HG02884 (cell line): ENCODE results near the gene THEMIS.
"Not testable (repeated sequence)": the region's sequence is repeated elsewhere in the genome, so short reads cannot be mapped to it uniquely, and the experiment has no call there.

ENCODE experiments used
- ATAC-seq: cut with Tn5 transposase; IDR thresholded peaks from one replicate; pipeline ENCODE4 v1.9.1; 2021; ENCODE audit warnings: mild to moderate bottlenecking, moderate library complexity; ENCODE audit not compliant: unreplicated experiment

The THEMIS gene

DNA sequence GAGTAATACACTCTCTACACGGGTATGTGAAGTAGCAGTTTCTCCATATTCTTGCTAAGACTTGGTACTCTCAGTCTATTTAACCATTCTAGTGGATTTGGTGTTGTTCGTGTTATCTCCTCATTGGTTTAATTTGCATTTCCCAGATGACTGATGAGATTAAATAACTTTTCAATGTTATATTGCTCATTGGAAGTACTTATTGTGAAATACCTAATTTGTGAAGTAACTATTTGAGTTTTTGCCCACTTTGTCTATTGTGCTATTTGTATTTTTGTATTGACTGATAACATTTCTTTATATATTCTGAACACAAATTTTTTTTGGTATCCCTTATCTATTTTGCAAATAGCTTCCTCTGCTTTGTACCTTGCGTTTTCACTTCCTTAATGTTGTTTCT lies 167.9 kb downstream of the THEMIS start:
- ATAC-seq, result no peak

DNA sequence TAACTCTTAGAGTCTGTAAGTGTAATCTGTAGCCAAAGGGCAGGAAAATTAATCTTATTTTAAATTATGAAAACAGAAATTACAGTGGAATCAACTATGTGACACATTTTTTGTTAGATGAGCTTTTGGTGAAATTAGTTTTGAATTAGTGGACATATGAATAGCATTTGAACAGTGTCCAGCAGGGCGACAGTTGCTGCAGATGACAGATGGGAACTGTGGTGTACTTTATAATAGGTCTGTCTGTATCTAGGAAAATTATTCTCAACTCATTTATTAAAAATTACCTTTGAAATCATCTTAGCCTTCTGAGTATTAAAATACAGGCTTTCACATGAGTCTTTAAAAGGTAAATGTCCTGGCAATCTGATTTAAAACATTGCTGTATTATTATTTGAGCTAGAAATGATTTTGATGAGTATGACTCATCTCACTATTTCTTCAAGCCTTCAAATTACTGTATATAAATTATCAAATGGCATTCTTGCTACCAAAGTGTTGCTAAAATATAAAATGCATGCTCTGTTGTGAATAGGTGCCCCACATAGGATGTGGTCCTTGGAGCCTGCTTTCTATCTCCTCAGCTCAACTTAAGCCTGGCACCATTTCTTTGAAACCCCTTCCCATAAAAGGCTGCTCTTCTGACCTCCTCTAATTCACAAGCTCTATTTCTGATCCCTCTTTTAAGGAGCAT lies 173.5 kb downstream of the THEMIS start:
- ATAC-seq, result no peak

DNA sequence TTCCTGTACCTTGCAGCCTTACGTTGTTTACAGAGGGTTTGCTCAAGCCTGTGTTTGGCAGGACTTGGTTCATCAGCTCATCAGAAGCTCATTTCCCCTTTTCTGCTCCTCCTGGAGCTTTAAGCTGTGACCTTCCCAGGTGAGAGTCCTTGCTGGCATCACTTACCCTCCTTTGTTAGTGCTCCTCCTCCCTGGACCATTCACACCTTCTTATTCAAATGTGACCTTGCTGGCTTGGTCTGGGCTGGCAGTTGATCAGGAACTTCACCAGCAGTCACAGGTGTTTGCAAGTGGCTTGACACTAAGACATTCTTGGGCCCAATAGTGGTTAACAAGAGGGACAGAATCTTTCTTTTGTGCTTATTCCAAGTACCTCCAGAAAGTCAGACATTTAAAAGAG lies 175.0 kb downstream of the THEMIS start:
- no peak for ATAC-seq

GRCh38 chr6:127718694-127719093 lies 182.2 kb downstream of the THEMIS start:
- ATAC-seq, result no peak

DNA sequence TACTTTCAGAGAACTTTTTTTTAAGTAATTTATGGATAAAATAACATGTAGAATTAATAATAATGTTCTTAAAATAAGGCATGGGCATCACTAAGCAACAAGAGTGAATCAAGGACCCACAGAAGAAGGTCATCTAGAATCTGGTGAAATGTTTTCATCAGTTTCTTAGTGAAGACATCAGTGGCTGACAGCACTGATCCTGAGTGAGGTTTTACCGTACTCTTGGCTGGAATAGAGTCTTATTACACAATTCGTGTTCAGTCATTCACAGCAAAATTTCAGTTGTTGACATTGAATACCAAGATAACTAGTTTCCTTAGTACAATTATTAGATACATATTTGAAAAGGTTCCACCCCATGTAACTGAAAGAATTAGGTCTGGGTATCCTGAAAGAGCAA lies 183.5 kb downstream of the THEMIS start:
- no peak for ATAC-seq

- no peak for ATAC-seq
Observed at GRCh38 chr6:127716465-127716864, 184.4 kb downstream of the THEMIS start.

DNA sequence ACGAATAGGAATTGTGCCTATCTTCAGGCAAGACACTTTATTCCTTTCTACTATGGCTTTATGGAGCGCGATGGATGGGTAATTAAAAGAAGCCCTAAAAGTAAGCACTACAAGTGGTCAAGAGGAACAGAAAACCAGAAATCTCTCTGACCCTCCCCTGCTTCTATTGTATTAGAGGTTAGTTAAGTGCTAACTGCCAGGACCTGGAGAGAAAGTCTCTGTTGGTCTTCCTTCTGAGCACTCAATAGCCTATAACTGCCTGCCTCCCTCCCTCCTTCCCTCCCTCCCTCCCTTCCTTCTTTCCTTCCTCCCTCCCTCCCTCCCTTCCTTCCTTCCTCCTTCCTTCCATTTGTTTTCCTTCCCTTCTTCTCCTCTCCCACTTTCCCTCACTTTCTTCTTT lies 190.2 kb downstream of the THEMIS start:
- ATAC-seq, result no peak

GRCh38 chr6:127706216-127706615 lies 194.6 kb downstream of the THEMIS start:
- ATAC-seq, result no peak

- ATAC-seq, result no peak
Observed at GRCh38 chr6:127695108-127695507, 205.8 kb downstream of the THEMIS start.

DNA sequence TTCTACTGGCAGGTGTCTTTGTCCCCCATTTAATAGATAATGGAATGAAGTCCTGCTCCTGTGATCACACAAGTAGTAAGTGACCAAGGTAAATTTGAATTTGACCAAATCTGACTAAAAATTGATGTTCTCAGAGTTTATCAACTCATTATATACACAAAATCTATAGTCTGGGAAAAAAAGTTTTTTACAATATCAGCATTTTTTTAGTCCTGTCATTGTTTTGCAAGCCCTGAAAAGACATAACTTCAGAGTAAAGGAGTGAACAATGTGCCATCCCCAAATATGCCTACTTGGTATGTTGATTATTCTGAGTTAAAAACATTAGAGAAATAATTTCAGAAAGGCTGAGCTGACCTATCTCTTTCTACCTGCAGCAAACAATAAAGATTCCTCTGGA lies 209.7 kb downstream of the THEMIS start:
- no peak for ATAC-seq

DNA sequence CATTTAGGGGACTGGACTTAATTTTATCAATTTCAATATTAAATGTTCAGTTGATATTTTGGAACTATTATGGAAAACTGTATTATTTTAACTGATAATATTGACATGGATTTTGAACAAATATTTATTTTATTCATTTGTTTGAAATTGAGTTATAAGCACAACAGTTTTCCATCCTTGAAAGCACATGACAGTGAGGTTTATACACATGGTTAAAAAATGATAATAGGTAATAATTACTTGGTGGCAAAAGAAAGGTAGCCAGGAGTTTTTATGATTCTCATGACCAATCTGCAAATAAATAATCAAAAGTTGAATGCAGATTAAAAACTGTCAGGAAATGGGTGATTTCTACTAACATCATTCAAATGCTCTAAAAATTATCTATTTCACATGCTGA lies 210.3 kb downstream of the THEMIS start:
- no peak for ATAC-seq

DNA sequence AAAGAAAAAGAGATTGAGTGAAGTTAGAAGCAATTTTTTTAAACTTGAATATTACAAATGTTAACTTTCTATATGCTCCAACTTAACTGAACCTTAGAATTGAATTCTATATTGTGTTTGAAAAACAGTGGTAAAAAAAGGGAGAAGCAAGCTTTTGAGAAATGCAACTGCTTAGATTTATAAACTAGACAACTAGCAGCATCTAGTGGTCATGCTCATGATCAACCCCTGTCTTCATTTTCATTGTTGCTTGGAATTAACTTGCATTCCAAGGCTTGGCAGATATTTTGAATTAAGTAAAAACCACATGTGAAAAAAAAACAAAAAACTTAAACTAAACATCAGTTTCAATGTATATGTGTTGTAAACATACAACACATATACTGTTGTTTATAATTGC lies 210.8 kb downstream of the THEMIS start:
- ATAC-seq, result no peak

- not testable (repeated sequence) for ATAC-seq
Observed at GRCh38 chr6:127687490-127687889, 213.4 kb downstream of the THEMIS start.

DNA sequence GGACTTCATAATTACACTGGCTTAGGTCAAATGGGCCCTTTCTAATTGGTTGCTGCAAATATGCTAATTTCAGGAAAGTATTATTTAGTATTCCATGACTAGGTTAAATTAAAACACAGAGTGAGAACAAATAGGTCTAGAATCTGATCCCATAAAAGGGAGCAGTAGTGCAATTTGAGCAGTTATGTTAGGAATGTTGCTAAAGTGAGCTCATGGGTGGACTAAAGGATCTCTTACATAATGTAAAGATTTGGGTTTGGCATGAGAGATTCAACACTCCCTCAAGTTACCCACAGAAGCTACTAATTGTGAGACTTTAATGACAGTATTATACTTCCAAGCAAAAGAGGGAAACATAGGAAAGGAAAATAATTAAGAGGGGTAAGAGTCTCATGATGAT lies 214.8 kb downstream of the THEMIS start:
- no peak for ATAC-seq

- no peak for ATAC-seq
Observed at GRCh38 chr6:127684501-127684900, 216.4 kb downstream of the THEMIS start.
